ENCODE measurements around the gene ITPK1. TPM values are rescaled to one million over a fixed set of nuclear protein-coding genes. Genes with fewer than 3 reads are reported as not detected.

The ITPK1 gene
- 45.4 to 52.4 TPM (median 48.3 TPM) in 5 replicates for total RNA-seq (2022; extraction: Qiagen RNA extraction; ENCODE audit: low read depth)

GRCh38 chr14:93115821-93116675 is at the start of gene ITPK1:
ITPK1 (minus strand) TSS chr14:93115925; CDS start chr14:93115163, 762 bp downstream.

GRCh38 chr14:92922883-92923743 is 192.6 kb downstream of the ITPK1 start, which contains the start of gene CHGA:
CHGA (plus strand) TSS chr14:92923150; CDS start chr14:92923360, 210 bp downstream.

Other genes starting within 250 kb of the ITPK1 start
- gene CHGA, start 192.8 kb downstream of the ITPK1 start, total RNA-seq (2022; extraction: Qiagen RNA extraction; ENCODE audit: low read depth): 0.77 to 2.1 TPM (median 1.5 TPM) in 5 replicates
- 11.1 to 15.8 TPM (median 14.2 TPM) in 5 replicates for gene MOAP1, start 69.0 kb upstream of the ITPK1 start, total RNA-seq (2022; extraction: Qiagen RNA extraction; ENCODE audit: low read depth)
- gene LYSET, start 69.4 kb upstream of the ITPK1 start, total RNA-seq (2022; extraction: Qiagen RNA extraction; ENCODE audit: low read depth): 35.1 to 39.9 TPM (median 39.0 TPM) in 5 replicates
- gene GON7, start 91.1 kb upstream of the ITPK1 start, total RNA-seq (2022; extraction: Qiagen RNA extraction; ENCODE audit: low read depth): 13.5 to 18.5 TPM (median 15.5 TPM) in 5 replicates
- 24.8 to 38.3 TPM (median 27.8 TPM) in 5 replicates for gene UBR7, start 91.3 kb upstream of the ITPK1 start, total RNA-seq (2022; extraction: Qiagen RNA extraction; ENCODE audit: low read depth)
- gene BTBD7, start 217.1 kb upstream of the ITPK1 start, total RNA-seq (2022; extraction: Qiagen RNA extraction; ENCODE audit: low read depth): 11.1 to 13.7 TPM (median 12.5 TPM) in 5 replicates
- gene COX8C, start 231.3 kb upstream of the ITPK1 start, total RNA-seq (2022; extraction: Qiagen RNA extraction; ENCODE audit: low read depth): not detected in 5 replicates